LNCaP clone FGC (cell line): ENCODE measurements around the gene TTLL10.

ENCODE experiments used
- DNase-seq: peaks from one replicate; pipeline ENCODE4 v3.0.0-alpha.2; 2011; ENCODE audit warnings: low read depth
- H3K4me3 ChIP-seq: 2 replicates; pipeline ENCODE4 v1.5.1; 2011; ENCODE audit warnings: mild to moderate bottlenecking, low read depth, low read length, control low read depth
- CTCF ChIP-seq: IDR thresholded peaks from 2 replicates; pipeline ENCODE4 v1.5.1; 2012; ENCODE audit warnings: mild to moderate bottlenecking; ENCODE audit not compliant: control insufficient read depth, insufficient read depth; ENCODE audit errors: extremely low read depth

TTLL10 gene

GRCh38 chr1:1240348-1240732 is 66.7 kb downstream of the TTLL10 start:
- peak overlapping the region; percentile 48 for H3K4me3 ChIP-seq
- no peak for TF ChIP-seq CTCF
- no peak for DNase-seq

- DNase-seq = peak; percentile 40
- H3K4me3 ChIP-seq = peak overlapping the region; percentile 48
- TF ChIP-seq CTCF = no peak
Measured at GRCh38 chr1:1240822-1241587, 67.3 kb downstream of the TTLL10 start.

GRCh38 chr1:1241588-1242219 is 68.0 kb downstream of the TTLL10 start:
- TF ChIP-seq CTCF = no peak
- DNase-seq = no peak

GRCh38 chr1:1242461-1243265 is 69.0 kb downstream of the TTLL10 start:
- no peak for TF ChIP-seq CTCF
- H3K4me3 ChIP-seq = no peak overlapping the region
- DNase-seq = no peak

More at GRCh38 chr1:1241588-1242219, 68.0 kb downstream of the TTLL10 start:
- no peak overlapping the region for H3K4me3 ChIP-seq

GRCh38 chr1:1243266-1243660 is 69.6 kb downstream of the TTLL10 start:
- H3K4me3 ChIP-seq = no peak overlapping the region
- no peak for TF ChIP-seq CTCF
- no peak for DNase-seq

GRCh38 chr1:1243807-1244191 is 70.1 kb downstream of the TTLL10 start:
- no peak overlapping the region for H3K4me3 ChIP-seq

More at GRCh38 chr1:1243807-1244191, 70.1 kb downstream of the TTLL10 start:
- no peak for TF ChIP-seq CTCF
- DNase-seq = no peak
